ENCODE measurements around the gene VSIG8.

DNA sequence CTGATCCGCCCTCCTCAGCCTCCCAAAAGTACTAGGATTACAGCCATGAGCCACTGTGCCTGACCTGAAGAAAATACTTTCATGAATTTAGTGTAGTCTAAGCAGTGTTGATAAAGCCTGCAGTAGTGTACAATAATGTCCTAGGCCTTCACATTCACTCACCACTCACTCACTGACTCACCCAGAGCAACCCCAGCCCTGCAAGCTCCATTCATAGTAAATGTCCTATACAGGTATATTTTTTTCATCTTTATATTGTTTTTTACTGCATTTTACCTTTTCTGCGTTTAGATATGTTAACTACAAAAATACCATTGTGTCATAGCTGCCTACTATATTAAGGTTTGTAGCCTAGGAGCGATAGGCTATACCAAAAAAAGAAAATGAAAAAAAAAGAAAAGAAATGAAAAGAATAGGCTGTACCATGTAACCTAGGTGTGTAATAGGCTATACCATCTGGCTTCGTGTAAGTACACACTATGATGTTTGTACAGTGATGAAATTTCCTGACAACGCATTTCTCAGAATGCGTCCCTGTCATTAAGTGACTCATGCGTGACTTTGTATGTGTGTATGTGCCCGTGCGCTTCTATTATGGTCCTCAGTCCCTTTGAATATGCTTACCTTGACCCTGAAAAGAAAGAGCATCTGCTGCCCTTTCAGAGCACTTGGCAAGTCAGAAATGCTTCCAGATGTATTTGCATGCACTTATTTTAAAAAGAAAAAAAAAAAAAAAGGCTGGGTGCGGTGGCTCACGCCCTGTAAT lies 45.0 kb downstream of the VSIG8 start:
- TF ChIP-seq, protein P1, sequence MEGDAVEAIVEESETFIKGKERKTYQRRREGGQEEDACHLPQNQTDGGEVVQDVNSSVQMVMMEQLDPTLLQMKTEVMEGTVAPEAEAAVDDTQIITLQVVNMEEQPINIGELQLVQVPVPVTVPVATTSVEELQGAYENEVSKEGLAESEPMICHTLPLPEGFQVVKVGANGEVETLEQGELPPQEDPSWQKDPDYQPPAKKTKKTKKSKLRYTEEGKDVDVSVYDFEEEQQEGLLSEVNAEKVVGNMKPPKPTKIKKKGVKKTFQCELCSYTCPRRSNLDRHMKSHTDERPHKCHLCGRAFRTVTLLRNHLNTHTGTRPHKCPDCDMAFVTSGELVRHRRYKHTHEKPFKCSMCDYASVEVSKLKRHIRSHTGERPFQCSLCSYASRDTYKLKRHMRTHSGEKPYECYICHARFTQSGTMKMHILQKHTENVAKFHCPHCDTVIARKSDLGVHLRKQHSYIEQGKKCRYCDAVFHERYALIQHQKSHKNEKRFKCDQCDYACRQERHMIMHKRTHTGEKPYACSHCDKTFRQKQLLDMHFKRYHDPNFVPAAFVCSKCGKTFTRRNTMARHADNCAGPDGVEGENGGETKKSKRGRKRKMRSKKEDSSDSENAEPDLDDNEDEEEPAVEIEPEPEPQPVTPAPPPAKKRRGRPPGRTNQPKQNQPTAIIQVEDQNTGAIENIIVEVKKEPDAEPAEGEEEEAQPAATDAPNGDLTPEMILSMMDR (conservative IDR thresholded peaks at IDR 0.05; ENCODE audit: low read depth, low read length) = no peak
- no peak for TF ChIP-seq EZH2 (IDR thresholded peaks at IDR 0.05; ENCODE audit: borderline replicate concordance, low read depth, low read length, poor library complexity, severe bottlenecking)

Data from A673 (cell line).